C4-2B (cell line): ENCODE measurements around the gene EFNA2.

Experiments used
- CTCF ChIP-seq: fragments of 450-650 bp; conservative IDR thresholded peaks from 2 replicates; pipeline ENCODE4 v1.5.1; 2017; ENCODE audit warnings: mild to moderate bottlenecking
- ZFX ChIP-seq: fragments of 450-650 bp; IDR thresholded peaks from 2 replicates; pipeline ENCODE4 v1.6.1; 2017

- peak; percentile 89 for TF ChIP-seq CTCF
- no peak for TF ChIP-seq ZFX
Measured at GRCh38 chr19:1315470-1316166, 29.9 kb downstream of the EFNA2 start.
